HG02610 (cell line): Measurements from ENCODE around the gene IDUA.

Experiments used
- ATAC-seq: cut with Tn5 transposase; IDR thresholded peaks from one replicate; pipeline ENCODE4 v1.9.1; 2021; ENCODE audit warnings: mild to moderate bottlenecking, moderate library complexity; ENCODE audit not compliant: unreplicated experiment

IDUA gene

GRCh38 chr4:1013225-1014073 is 26.6 kb downstream of the IDUA start:
- ATAC-seq = no peak

GRCh38 chr4:1014291-1015167 is 27.7 kb downstream of the IDUA start:
- no peak for ATAC-seq

GRCh38 chr4:1015179-1015578 is 28.3 kb downstream of the IDUA start:
- no peak for ATAC-seq

GRCh38 chr4:1015746-1016145 is 28.9 kb downstream of the IDUA start:
- no peak for ATAC-seq

GRCh38 chr4:1017211-1017610 is 30.4 kb downstream of the IDUA start:
- no peak for ATAC-seq

- ATAC-seq = no peak
These were observed 30.9 kb downstream of the IDUA start for GRCh38 chr4:1017706-1018105.

- ATAC-seq = no peak
These were observed 31.5 kb downstream of the IDUA start for GRCh38 chr4:1018147-1019020.

GRCh38 chr4:1019320-1019719 is 32.5 kb downstream of the IDUA start:
- ATAC-seq = no peak

- ATAC-seq = no peak
These were observed 33.1 kb downstream of the IDUA start for GRCh38 chr4:1019729-1020470.

GRCh38 chr4:1021386-1022050 is 34.7 kb downstream of the IDUA start:
- ATAC-seq = peak; percentile 49

GRCh38 chr4:1022051-1022738 is 35.4 kb downstream of the IDUA start:
- ATAC-seq = no peak

GRCh38 chr4:1022739-1023066 is 35.9 kb downstream of the IDUA start:
- no peak for ATAC-seq

GRCh38 chr4:1023075-1023640 is 36.3 kb downstream of the IDUA start:
- ATAC-seq = no peak

- no peak for ATAC-seq
These were observed 37.3 kb downstream of the IDUA start for GRCh38 chr4:1023895-1024740.

- no peak for ATAC-seq
These were observed 38.2 kb downstream of the IDUA start for GRCh38 chr4:1024882-1025545.

GRCh38 chr4:1026115-1026514 is 39.3 kb downstream of the IDUA start:
- ATAC-seq = peak; percentile 60

- no peak for ATAC-seq
These were observed 40.5 kb downstream of the IDUA start for GRCh38 chr4:1027219-1027914.
